Measurements from ENCODE around the gene LMCD1.

DNA sequence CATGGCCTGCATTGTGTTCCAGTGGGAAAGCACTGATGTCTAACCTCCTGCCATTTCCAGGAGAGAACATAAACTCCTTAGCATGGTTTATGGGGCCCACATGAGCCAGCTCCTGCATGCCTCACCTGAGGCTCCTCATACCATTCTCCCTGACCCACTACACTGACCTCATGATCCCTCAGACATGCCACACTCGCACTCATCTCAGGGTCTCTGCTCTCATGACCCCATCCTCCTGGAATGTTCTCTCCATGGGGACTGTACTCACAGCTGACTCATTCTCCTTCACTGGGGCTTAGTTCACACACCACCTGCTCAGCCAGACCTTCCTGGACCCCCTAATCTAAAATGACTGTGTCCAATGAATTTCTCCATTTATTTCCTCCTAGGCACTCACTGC lies 4.0 kb upstream of the LMCD1 start:
- no peak for TF ChIP-seq POLR2A (IDR thresholded peaks at IDR 0.05)
- TF ChIP-seq, protein P1, sequence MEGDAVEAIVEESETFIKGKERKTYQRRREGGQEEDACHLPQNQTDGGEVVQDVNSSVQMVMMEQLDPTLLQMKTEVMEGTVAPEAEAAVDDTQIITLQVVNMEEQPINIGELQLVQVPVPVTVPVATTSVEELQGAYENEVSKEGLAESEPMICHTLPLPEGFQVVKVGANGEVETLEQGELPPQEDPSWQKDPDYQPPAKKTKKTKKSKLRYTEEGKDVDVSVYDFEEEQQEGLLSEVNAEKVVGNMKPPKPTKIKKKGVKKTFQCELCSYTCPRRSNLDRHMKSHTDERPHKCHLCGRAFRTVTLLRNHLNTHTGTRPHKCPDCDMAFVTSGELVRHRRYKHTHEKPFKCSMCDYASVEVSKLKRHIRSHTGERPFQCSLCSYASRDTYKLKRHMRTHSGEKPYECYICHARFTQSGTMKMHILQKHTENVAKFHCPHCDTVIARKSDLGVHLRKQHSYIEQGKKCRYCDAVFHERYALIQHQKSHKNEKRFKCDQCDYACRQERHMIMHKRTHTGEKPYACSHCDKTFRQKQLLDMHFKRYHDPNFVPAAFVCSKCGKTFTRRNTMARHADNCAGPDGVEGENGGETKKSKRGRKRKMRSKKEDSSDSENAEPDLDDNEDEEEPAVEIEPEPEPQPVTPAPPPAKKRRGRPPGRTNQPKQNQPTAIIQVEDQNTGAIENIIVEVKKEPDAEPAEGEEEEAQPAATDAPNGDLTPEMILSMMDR (IDR thresholded peaks at IDR 0.05) = no peak
